DMS153 treated with DMSO at 0.1 percent for 48 hours (cell line): ENCODE results near the gene TRIOBP.
"Not testable (repeated sequence)": the region's sequence is repeated elsewhere in the genome, so short reads cannot be mapped to it uniquely, and the experiment has no call there.

Source experiments
- DNase-seq: peaks from one replicate; lab custom pipeline; 2025; ENCODE audit not compliant: unreplicated experiment; lab: John Stamatoyannopoulos, UW

The TRIOBP gene

DNA sequence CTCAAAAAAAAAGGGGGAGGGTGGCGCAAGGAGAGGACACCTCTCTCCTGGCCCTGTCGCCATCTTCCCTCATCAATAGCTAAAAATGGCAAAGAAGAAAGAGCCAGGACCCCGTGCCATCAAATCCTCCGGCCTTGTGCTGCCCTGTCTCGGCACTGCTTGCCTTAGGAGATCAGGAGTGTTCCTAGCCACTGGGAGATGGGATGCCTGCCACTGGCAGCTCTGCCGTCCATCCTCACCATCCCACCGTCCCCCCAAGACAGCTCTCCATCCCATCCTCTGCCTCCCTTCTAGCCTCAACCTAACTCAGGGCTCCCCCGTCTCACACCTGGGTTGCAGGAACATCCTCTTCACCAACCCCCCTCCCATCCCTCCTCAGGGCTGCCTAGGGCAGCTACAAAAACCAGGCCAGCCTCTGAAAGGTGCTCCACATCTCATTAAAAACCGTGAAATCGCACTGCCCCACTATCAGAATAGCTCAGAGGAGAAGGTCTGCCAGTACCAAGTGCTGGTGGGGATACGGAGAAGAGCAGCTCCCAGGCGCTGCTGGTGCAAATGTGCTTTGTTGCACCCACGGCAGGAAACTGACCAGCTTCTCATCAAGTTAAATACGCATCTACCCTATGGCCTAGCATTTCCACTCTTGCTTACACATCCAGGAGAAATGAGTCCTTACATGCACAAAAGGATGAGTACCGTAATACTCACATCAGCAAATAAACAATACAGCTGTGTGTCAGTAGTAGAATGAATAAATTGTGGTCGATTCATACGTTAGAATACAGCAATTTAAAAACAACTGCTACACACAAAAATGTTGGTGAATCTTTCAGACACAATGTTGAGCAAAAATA lies 79.2 kb downstream of the TRIOBP start:
- no peak for DNase-seq

DNA sequence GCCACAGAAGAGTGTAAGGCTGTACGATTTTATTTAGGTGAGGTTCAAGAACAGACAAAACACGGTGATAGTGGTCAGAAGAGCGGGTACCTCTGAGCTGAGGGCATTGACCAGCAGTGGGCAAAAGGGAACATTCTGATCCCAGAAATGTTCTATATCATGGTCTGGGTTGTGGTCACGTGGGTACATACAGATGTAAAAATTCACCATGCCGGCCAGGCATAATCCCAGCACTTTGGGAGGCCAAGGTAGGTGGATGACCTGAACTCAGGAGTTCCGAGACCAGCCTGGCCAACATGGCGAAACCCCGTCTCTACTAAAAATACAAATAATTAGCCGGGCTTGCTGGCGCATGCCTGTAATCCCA lies 79.8 kb downstream of the TRIOBP start:
- no peak for DNase-seq

DNA sequence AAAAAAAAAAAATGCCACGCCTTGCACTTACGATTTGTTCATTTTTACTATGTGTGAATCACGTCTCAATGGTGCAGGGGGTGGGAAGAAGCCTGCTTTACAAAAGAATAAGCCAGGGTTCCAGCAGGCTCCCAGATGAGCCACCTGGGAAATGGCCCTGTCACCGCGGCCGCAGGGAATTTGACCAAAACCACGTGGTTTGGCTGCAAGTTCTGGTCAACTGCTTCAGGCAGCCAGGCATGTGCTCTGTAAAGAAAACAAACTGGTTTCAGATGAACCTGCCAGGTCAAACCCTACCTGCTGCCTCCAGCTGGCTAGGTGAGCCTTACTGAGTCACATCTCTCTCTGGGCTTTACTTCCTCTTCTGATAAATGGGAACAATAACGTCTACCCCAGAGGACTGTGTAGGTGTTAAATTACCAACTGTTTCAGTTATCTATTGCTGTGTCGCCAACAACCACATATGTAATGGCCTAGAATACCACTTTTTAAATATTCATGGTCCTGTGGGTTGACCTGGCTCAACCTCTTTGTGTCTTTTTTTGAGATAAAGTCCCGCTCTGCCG lies 80.4 kb downstream of the TRIOBP start:
- peak; percentile 24 for DNase-seq

- no peak for DNase-seq
These were observed 81.6 kb downstream of the TRIOBP start for GRCh38 chr22:37778370-37779009.

DNA sequence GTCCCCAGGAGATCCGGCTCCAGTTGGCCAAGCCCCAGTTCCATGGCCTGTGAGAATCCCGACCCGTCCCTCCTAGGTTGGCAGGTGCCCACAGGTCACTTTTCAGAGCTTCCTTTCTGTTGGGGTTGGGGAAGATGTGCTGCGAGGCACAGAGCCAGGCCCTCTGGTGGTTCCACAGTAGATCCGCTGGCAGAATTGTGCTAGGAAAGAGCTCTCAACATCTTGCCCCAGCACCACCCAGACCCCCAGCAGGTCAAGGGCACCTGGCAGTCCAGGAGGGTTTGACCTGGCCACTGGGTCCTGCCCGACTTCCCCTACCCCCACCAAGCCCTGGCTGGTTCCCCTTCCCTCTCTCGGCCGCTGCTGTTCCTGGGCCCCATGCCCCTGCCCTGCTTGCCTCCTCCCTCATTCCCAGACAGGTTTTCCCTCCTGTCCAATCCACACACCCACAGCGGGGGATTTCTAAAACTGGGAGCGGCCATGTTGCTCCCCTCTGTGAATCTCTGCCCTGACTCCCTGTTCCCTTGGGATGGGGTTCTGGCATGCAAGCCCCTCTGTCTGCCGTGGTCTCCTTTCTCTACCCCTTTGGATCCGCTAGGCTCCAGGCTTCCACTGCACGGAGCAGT lies 84.7 kb downstream of the TRIOBP start:
- DNase-seq = no peak

DNA sequence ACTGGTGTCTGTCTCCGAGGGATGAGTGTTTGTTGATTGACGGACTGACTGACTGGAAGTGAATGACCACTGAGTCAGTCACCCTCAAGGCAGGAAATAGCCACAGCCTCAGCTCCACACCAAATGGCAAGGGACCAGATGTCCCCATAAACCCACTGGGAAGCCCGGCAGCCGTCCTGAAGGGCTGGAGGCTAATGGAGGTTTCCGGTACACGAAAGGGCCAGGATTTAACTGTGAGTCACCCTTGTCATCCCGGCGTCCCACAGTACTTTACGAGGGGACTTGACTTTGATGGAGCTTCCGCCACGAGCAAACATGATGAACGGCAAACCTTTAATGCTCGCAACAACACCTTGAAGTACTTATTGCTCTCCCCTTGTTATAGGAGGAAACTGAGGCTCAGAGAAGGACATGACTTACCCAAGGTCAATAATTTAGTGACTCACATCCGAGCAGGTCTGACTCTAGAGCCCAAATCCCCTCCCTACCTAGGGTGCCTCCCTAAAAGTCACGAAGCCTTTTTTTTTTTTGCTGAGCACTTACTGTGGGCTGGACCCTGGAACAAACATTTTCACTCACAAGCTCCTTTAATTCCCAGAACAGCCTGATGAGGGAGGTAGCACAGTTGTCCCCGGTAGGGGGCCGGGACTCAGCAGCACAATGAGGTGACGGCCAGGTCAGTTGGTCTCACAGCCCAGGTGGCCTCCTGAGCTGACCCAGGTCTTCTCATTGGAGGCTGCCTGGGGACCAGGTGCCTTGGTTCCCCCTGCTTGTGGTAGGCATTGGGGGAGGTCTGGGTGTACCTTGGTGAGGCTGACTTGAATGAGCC lies 85.7 kb downstream of the TRIOBP start:
- no peak for DNase-seq

GRCh38 chr22:37784829-37785495 lies 88.1 kb downstream of the TRIOBP start:
- peak; percentile 44 for DNase-seq

DNA sequence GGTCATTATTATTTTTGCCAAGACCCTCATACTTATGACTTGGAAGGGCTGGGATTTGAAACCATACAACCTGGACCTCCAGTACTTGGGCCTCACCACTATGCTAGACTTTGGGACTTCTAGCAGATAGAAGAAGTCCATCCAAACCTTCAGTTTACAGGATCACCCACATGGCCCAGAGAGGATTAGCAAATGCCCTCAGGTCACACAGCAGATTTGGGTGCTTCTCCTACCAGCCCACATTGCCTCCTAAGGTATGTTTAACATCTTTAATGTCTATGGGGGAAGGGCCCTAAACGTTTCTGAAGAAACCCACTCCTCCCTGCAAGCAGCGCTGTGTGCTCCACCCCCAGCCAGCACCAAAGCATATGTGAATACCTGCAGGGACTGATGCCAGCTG lies 93.4 kb downstream of the TRIOBP start:
- DNase-seq = no peak

- no peak for DNase-seq
These were observed 95.6 kb downstream of the TRIOBP start for GRCh38 chr22:37792494-37792893.

DNA sequence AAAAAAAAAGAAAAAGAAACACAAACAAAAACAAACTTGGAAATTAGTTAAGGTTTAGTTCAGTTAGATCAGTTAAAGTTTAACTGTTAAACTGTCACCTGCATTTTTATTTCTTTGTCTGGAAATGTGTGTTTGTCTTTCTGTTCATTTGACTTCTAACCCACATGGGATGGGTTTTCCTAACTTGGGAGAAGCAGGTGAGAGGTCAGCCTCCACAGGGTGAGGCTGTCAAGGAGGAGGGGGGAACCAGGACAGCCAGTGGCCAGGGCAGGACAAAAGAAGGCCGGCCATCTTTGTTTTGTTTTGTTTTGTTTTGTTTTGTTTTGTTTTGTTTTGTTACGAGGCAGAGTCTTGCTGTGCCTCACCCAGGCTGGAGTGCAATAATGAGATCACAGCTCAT lies 97.5 kb downstream of the TRIOBP start:
- no peak for DNase-seq

DNA sequence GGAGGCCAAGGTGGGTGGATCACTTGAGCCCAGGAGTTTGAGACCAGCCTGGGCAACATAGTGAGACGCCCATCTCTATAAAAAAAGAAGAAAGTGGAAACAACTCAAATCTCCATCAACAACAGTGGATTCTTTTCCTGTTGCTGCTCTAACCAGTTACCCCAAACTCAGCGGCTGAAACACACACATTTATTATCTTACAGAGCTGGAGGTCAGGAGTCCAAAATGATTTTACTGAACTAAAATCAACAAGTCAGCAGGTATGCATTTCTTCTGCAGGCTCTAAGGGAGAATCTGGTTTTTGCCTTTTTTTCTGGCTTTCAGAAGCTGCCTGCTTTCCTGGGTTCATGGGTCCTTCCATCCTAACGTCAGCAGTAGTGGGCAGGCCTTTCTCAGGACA lies 99.2 kb downstream of the TRIOBP start:
- no peak for DNase-seq

- not testable (repeated sequence) for DNase-seq
These were observed 100.4 kb downstream of the TRIOBP start for GRCh38 chr22:37797259-37797658.

- no peak for DNase-seq
These were observed 101.1 kb downstream of the TRIOBP start for GRCh38 chr22:37797874-37798500.

- not testable (repeated sequence) for DNase-seq
These were observed 103.1 kb downstream of the TRIOBP start for GRCh38 chr22:37799979-37800378.

- no peak for DNase-seq
These were observed 105.1 kb downstream of the TRIOBP start for GRCh38 chr22:37801946-37802309.

DNA sequence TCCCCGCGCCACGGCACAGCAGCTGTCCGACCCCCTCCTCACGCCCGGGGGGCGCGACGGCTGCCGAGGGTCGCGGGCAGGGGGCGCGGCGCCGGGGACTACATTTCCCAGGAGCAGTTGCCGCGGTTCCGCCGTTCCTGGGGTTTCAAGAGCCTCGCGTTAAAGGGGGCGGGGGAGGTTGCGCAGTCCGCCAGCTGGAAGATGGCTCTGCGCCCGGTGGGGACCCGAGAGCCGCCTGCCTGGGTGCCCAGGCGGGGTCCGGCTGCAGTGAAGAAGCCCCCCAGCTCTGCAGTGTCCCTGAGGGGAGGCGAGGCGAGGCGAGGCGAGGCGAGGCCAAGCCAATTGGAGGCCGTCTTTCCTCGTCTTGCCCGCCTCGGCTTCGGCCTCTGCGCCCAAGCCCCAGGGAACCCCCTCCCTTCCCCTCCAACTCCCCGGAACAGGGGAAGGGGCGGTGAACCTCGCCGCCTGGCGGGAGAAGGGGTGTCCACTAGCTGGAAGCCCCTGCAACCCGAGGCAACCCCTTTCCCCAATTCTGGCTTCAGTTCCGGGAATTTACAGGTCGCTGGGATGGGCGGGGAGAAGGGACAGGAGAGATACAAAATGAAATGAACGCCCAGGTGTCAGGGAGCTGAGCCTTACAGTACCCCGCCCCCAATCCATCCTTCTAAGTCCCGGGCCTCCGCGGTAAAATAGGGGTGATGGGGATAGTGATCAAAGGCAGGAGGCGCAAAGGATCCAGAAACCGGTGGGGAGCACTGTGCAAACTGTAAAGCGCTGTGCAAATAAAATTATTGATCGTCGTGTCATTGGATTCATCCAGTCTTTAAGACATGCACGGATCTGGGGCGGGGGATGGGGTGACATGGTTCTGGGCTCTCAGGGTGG lies 105.7 kb downstream of the TRIOBP start:
- peak; percentile 36 for DNase-seq

- peak; percentile 38 for DNase-seq
These were observed 106.4 kb downstream of the TRIOBP start for GRCh38 chr22:37803195-37803638.

DNA sequence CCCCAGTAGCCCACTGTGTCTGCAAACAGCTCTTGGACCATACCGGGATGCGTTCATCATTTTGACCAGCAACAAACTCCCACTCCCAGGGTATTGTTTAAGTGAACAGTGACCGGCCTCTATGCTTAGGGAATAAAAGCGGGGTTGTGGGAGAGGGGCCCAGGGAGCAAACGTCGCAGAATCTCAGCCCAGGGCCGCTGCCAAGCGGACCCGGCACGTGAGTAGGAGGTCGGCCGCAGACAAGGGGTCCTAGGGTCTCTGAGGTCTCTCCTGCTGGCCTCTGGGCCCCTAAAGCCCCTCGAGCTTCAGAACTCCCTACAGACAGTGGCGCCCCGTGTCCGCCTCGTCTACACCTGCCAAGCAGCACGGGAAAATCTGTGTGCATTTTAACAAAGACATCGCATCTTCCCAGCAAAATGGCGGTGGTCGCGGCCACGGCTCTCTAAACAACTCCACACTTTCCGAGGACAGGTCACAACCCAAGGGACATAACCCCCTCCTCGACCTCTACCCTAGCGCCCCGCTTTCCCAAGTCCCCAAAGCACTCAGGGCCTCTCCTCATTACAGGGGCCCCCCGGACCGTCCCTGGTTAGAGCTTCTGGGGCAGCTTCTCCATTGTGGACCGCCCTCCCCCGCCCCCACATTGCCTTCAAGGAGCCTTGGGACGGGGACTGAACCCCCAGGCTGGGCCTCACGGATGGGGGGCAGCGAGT lies 106.9 kb downstream of the TRIOBP start:
- peak; percentile 38 for DNase-seq
